GM19043 (cell line): Measurements from ENCODE around the gene HIRA.

Experiments
- ATAC-seq: cut with Tn5 transposase; IDR thresholded peaks from one replicate; pipeline ENCODE4 v1.9.1; 2021; ENCODE audit warnings: low read depth; ENCODE audit not compliant: unreplicated experiment

Gene HIRA

GRCh38 chr22:19431649-19432132, at the start of gene HIRA:
HIRA (minus strand) TSS chr22:19431733; CDS start chr22:19431476, 257 bp downstream.
- ATAC-seq: no peak

- no peak for ATAC-seq
Observed at GRCh38 chr22:19480789-19481188, 49.3 kb upstream of the HIRA start.

- no peak for ATAC-seq
Observed at GRCh38 chr22:19480173-19480568, 48.6 kb upstream of the HIRA start.

- ATAC-seq: peak; percentile 77
Observed at GRCh38 chr22:19479355-19480172, 48.0 kb upstream of the HIRA start, which contains the start of gene CDC45. CDC45 (plus strand) TSS chr22:19479920; CDS start chr22:19479969, 49 bp downstream.

GRCh38 chr22:19478901-19479354, 47.4 kb upstream of the HIRA start, which contains the start of gene UFD1:
UFD1 (minus strand) TSS chr22:19479193; CDS start chr22:19479085, 108 bp downstream.
- peak; percentile 39 for ATAC-seq

- ATAC-seq: no peak
Observed at GRCh38 chr22:19478045-19478900, 46.7 kb upstream of the HIRA start.

GRCh38 chr22:19477321-19478044, 46.0 kb upstream of the HIRA start:
- ATAC-seq: no peak

- no peak for ATAC-seq
Observed at GRCh38 chr22:19476023-19476422, 44.5 kb upstream of the HIRA start.

- no peak for ATAC-seq
Observed at GRCh38 chr22:19473578-19473977, 42.0 kb upstream of the HIRA start.

GRCh38 chr22:19472233-19472632, 40.7 kb upstream of the HIRA start:
- no peak for ATAC-seq

- no peak for ATAC-seq
Observed at GRCh38 chr22:19471572-19471971, 40.0 kb upstream of the HIRA start.

- no peak for ATAC-seq
Observed at GRCh38 chr22:19470010-19470409, 38.5 kb upstream of the HIRA start.

GRCh38 chr22:19469421-19469820, 37.9 kb upstream of the HIRA start:
- ATAC-seq: no peak

GRCh38 chr22:19467912-19468311, 36.4 kb upstream of the HIRA start:
- ATAC-seq: no peak

GRCh38 chr22:19466848-19467752, 35.6 kb upstream of the HIRA start:
- ATAC-seq: no peak

- ATAC-seq: no peak
Observed at GRCh38 chr22:19466126-19466716, 34.7 kb upstream of the HIRA start.

GRCh38 chr22:19464975-19465374, 33.4 kb upstream of the HIRA start:
- ATAC-seq: no peak

- ATAC-seq: no peak
Observed at GRCh38 chr22:19464546-19464945, 33.0 kb upstream of the HIRA start.
